GM18526 (cell line): ENCODE results near the gene KNDC1.

Source experiments
- POLR2A ChIP-seq: IDR thresholded peaks from 3 replicates; pipeline ENCODE4 v1.6.1; 2011; ENCODE audit not compliant: insufficient read length; ENCODE audit errors: extremely low read depth

Gene KNDC1

GRCh38 chr10:133144771-133145170 is 15.2 kb upstream of the KNDC1 start:
- TF ChIP-seq POLR2A: no peak

DNA sequence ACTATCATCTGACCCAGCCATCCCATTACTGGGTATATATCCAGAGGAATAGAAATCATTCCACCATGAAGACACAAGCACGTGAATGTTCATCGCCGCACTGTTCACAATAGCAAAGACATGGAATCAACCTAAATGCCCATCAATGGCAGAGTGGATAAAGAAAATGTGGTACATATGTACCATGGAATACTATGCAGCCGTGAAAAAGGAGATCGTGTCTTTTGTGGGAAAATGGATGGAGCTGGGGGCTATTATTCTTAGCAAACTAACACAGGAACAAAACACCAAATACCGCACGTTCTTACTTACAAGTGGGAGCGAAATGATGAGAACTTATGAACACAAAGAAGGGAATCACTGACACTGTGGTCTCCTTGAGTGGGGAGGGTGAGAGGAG is 9.8 kb upstream of the KNDC1 start:
- TF ChIP-seq POLR2A: no peak

- TF ChIP-seq POLR2A: no peak
Measured at GRCh38 chr10:133150656-133151055, 9.4 kb upstream of the KNDC1 start.

GRCh38 chr10:133151543-133151972 is 8.5 kb upstream of the KNDC1 start:
- no peak for TF ChIP-seq POLR2A

GRCh38 chr10:133154411-133154810 is 5.6 kb upstream of the KNDC1 start:
- TF ChIP-seq POLR2A: no peak

DNA sequence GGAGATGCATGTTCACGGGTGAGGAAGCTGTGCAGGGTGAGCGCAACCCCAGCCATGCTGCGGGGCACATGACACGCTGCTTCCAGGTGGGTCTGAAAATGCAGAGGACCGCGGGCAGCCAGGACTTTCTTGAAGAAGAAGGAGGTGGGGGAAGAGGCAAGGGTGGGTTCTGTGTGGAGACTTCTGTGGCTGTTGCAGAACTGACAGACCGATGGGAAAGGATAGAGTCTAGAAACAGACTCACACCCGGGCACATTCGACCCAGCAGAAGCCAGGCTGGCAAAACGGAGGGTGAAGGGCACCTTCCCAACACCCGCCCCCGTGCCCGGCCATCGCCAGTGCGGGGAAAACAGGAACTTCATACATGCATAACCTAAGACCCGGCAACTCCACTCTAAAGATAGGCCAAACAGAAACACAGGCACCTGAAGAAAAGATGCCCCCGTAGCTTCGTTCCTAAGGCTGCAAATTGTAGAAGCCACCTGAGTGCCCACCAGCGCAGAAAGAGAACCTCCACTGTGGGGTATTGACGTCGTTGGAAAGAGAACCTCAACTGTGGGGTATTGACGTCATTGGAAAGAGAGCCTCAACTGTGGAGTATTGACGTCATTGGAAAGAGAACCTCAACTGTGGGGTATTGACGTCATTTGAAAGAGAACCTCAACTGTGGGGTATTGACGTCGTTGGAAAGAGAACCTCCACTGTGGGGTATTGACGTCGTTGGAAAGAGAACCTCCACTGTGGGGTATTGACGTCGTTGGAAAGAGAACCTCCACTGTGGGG is 4.8 kb upstream of the KNDC1 start:
- TF ChIP-seq POLR2A: no peak

- TF ChIP-seq POLR2A: no peak
Measured at GRCh38 chr10:133156674-133157579, 3.1 kb upstream of the KNDC1 start.

GRCh38 chr10:133157662-133158436 is 2.2 kb upstream of the KNDC1 start:
- TF ChIP-seq POLR2A: no peak

DNA sequence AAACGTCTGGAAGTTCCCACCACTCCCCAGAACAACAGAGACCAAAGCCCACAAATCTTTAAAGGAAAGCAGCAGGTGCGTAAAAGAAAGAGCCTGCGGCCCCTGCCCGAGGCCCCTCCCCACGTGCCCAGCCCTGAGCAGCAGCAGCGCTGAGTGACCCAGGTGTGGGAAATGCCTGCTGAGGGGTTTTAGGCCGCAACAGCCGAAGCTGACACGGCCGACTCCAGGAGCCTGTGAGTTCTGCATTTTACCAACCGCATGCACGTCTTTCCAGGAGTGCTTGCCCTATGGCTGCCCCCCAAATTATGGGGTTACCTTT is 1.6 kb upstream of the KNDC1 start:
- no peak for TF ChIP-seq POLR2A

DNA sequence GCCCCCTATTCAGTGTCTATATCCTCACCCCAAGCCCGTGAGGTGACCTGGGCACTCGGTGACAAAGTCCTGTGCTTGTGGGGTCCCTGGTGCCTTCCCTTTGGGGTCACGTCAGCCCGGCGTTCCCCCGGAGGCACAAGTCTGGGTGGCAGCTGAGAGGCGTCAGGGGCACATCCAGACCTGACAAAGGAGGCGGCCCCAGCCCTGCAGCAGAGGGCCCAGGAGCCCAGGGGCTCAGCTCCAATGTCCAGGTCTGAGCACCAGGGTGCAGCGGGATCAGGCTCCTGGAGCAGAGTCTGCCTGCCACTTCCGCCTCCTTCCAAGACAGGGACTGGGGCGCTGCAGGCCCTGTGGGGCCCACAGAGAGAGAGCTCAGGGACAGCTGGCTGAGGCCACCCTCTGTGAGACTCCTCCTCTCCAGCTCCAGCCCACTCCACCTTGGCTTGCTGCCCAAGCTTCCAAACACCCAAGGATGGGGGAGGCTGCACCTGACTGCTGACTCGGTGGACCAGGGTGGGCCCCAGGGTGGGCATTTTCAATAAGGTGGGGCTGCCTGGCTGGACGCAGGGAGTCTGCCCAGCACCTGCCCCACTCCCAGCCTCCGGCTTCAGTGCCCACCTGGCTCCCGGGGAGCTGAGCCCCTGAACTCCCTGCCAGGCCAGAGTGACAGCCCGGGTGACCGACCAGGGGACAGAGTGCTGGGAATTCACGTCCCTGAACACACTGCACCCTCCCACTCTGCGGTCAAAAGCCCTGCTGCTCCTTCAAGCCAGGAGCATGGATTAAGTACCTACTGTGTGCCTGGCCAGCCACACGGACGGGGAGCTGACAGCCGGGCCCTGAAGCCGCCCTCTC is 1.0 kb upstream of the KNDC1 start:
- no peak for TF ChIP-seq POLR2A

- TF ChIP-seq POLR2A: no peak
Measured at GRCh38 chr10:133159611-133159949, 439 bp upstream of the KNDC1 start.

DNA sequence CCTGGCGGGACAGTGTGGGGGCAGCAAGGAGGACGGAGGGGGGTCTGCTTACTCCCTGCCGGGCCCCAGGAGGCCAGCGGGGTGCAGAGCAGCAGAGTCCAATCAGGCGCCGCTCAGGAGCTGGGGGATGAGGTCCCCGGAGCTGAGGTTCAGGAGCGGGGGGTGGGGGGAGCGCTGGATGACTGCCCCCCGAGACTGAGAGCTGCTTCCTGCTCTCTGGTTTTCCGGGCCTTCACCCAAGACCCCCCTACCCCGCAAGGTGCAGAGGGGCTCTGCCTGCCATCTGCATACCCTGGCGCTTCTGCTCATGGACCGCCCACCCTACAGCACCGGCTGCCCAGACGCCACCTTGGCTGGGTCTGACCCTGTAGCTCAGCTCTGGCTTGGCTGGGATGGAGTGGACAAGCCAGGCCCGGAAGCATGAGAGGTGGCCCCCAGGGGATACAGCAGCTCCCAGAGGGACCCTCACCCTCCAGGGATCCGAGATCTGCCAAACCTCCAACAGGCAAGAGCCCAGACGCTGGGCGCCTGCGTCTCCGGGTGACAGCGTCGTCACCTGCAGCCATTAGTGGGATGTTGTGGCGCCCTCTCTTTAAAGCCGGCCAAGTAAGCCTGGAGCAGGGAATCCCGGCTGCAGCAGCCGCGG is 930 bp downstream of the KNDC1 start:
- no peak for TF ChIP-seq POLR2A

DNA sequence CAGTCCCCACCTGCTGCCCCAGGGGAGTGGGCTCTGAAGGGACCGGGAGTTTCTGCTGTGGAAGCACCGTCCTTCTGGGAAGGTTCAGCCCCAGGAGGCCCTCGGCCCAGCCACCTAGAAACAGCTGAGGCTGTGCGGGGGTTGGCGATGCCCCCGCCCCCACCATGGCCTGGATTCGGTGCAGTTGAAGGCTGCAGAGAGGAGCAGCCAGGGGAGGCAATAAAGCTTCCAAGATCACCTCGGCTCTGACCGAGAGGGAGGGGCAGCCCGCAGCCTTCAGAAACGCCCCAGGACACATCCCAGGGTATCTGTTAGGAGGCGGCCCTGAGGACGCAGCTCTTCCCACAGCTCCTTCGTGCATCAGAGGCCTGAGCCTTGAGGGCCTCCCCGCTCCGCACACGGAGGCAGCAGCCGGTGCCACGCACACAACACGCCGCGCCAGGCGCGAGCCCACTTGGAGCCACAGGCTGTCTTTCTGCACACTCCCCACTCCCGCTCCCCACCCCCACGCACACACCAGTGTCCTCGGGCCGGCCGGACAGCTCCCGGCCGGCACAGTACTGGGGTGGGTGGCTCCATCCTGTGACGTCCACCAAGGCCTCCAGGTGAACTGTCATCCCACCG is 1.6 kb downstream of the KNDC1 start:
- no peak for TF ChIP-seq POLR2A
